NCI-H1417 treated with DMSO at 0.1 percent for 48 hours (cell line): Measurements from ENCODE around the gene HDAC2.

Experiments
- DNase-seq: peaks from one replicate; lab custom pipeline; 2025; lab: John Stamatoyannopoulos, UW

The HDAC2 gene

DNA sequence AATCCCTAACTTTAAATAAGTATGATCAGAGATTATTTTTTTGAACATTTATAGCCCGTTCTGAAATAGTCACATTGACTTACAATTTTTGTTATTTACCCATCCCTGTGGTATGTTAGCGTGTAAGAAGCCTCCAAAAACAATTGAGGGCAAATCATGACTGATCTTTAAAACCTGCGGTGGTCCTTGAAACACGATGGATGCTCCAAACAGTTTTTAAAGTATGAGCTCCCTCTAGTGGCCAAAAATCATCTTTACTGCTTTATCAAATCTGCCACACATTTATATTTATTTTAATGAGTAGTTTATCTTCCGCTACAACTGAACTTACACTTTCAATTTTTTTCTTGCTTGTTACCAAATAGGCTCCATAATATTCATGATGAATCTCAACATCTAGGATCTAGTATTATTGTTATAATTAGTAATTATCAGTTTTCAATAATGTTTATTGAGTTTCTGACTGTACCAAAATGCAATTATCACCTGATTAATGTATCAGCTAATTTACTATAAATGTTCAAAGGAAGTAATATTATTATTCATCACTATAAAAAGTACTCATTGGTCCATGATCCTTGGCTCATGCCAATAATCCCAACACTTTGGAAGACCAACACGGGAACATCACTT is 61.6 kb downstream of the HDAC2 start:
- peak; percentile 34 for DNase-seq

GRCh38 chr6:113908801-113909200 is 62.1 kb downstream of the HDAC2 start:
- no peak for DNase-seq

GRCh38 chr6:113907102-113907815 is 63.7 kb downstream of the HDAC2 start:
- DNase-seq, result no peak

DNA sequence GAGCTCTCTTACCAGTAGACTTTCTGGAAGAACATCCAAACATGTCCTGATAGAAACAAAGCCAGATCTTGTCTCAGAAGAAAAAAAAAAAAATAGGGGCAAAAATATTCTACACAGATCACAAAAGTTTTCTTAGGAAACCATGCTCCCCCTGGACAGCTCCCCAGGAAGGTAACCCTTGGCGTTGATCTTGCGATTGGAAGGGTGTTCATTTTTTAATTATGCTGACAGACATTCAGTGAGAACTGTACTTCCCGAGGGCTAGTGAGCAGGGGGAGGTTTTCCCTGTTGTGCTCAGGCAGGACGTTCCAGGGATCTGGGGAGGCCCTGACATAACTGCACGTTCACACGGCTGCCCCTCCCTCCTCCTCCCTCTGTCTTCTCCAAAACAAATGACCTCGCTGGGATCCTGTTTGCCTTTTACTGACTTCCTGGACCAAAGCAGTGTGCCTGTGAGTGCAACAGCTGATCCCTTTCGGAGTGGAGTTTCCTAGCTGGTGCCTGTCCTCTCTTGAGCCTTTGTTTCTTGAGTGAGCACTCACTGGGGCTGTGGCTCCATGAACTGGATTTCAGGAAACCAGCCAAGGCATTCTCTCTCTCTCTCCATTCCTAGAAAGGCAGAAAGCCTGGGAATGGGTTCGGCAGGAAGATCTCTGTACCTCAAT is 67.2 kb downstream of the HDAC2 start:
- no peak for DNase-seq

DNA sequence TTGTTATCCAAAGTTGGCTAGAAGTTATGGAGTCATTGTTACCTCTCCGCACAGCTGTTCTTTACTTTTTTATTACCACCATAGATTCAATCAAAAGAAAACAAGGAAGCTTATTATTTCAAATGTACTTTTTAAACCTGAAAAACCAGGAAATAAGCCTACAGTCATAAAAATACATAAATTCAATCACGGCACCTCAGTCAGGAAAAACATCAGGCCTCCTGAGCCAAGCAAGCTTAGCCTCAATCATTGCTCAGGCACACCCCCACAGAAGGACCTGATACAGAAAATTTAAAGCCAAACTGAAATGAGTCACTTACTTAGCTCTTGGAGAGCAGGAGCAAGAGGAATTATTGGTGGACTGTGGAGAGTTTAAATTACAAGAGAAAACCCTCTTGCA is 69.5 kb downstream of the HDAC2 start:
- DNase-seq, result no peak

- no peak for DNase-seq
These were observed 76.0 kb downstream of the HDAC2 start for GRCh38 chr6:113894712-113895674.

DNA sequence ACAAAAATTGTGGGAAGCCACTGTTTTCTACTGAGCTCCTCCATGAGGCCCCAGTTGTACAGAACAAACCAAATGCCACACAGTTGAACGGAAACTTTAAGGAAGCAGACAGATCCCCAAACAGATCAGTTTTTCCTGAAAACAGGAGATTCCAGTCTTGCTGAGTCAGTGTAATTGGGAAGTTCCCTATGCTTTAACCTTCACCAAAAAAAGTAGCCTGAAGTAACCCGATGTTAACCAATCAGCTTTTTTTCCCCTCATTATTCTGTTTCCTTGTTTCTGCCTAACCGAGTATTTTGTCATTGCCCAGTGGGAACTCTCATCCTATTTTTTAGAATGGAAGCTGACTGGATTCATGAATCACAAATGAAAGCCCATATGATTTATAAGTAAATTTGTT is 77.1 kb downstream of the HDAC2 start:
- DNase-seq, result no peak

GRCh38 chr6:113893451-113893850 is 77.5 kb downstream of the HDAC2 start:
- no peak for DNase-seq

- no peak for DNase-seq
These were observed 81.9 kb downstream of the HDAC2 start for GRCh38 chr6:113888956-113889630.

DNA sequence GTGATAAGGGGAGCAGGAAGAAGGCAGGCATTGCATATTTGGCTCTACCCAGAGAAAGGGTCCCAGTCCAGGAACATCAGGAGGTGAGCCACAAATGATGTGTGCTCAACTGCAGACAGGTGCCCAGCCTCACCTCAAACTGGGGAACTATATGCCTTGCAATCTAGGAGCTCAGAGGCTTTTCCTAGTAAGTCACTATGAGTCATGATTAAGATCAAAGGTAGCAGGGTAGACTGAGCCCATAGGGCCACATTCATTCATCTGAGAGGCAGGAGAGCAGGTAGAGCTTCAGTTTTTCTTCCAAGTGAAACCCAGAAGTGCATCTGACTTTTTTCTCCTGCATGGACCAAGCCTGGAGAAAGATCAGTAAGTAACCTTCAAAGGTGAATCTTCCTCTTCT is 82.5 kb downstream of the HDAC2 start:
- DNase-seq, result no peak

DNA sequence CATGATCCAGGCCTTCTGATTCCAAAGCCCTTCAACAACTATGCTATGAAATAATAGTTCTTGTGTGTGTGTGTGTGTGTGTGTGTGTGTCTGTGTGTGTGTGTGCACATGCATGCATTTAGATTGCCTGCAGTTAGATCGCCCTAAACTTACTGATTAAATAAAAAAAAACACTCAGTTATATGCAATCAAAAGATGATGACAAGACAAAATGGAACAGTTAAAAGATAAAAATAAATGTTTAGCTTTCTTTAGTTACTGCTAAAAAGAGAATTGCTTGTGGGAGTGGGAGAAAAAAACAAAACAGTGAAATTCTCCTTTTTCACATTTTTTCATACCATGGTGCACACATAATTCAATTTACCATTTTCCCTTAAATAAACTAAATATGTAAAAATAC is 84.4 kb downstream of the HDAC2 start:
- no peak for DNase-seq

DNA sequence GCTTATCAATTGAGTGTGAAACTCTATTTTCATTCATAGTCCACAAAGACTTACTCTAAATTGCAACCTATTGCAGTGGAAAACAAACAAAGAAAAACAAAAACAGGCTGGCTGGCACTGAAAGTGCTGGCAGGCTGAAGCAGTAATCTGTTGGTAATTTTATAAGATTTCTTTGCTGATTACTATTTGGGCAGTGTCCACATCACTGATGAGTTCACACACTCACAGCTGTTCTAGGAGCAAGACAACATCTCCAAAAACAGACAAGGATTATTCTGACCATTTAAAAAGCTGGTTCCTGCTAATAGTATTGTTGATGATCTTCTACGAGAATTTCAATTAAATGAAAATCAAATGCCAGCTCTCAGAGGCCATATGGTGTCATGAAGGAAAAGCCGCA is 86.9 kb downstream of the HDAC2 start:
- no peak for DNase-seq
